ENCODE data around the gene CA14.

DNA sequence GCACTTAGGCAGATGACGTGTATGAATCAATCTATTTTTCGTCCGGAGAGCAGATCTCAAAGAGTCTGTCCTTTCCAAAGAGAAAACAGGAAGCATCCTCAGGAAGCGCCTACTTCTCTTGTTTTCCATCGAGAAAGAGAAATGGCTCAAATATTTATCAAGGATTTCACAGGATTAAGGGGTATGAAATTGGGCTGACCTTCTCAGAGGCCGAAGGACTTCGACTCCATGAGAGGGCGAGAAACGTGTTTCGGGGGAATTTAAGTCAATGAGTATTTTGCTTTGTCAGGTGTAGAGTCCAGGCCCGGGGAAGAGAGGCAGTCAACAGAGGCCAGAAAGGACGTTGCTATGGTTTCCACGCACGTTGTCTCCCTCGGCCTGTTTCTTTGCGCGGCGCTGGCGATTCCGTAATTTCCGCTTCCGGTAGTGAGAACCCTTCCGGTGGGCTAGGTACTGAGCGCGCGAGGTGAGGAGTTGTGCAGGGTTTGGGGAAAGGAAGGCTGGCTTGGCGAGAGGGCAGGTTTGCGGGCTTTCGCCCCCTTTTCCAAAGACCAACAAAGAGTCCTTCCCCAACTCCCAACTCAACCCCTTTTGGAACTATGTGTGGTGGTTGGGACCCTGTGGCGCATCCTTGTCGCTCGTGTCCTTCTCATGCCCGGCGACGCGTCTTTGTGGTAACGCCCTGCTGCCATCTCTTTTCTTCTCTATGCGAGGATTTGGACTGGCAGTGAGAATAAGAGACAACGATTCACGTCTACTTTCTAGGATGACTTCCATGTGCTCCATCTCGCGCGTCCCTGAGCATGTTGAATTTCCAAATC is 36.1 kb downstream of the CA14 start, which contains the start of gene MRPS21:
- TF ChIP-seq, protein P1, sequence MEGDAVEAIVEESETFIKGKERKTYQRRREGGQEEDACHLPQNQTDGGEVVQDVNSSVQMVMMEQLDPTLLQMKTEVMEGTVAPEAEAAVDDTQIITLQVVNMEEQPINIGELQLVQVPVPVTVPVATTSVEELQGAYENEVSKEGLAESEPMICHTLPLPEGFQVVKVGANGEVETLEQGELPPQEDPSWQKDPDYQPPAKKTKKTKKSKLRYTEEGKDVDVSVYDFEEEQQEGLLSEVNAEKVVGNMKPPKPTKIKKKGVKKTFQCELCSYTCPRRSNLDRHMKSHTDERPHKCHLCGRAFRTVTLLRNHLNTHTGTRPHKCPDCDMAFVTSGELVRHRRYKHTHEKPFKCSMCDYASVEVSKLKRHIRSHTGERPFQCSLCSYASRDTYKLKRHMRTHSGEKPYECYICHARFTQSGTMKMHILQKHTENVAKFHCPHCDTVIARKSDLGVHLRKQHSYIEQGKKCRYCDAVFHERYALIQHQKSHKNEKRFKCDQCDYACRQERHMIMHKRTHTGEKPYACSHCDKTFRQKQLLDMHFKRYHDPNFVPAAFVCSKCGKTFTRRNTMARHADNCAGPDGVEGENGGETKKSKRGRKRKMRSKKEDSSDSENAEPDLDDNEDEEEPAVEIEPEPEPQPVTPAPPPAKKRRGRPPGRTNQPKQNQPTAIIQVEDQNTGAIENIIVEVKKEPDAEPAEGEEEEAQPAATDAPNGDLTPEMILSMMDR (IDR thresholded peaks at IDR 0.05; ENCODE audit: low read length) = no peak
- TF ChIP-seq EZH2phosphoT487 (IDR thresholded peaks at IDR 0.05; ENCODE audit: low read length) = no peak
